ENCODE measurements around the gene AJUBA.

DNA sequence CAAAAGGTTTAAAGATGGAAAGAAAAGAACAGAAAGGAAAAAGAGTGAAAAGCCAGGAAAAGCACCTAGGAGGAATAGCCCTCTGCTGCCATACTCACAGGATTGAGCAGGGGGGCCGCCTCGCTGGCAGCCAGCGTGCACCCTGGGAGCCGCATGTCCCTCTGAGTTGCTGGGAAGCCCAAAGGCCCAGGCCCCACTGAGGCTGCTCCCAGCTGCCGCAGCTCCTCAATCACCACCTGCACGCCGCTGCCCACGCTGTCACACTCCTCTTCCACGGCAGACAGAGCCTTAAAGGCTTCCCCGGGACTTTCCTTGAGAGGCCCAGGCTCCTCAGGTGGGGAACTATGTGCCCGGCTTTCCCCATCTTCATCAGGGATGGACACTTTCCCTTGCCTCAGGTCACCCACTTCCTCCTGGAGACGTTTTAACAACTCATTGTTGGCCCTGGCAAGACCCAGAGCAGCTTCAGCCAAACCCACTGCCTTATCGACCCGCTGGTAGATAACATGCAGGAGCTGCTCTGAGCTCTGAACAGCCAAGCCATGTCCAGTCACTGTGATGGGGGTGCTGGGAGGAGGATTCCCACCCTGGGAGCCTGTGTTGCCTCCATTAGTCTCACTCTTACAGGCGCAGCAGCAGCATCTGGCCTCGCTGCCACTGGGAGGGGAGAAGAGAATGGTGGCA lies 16.1 kb upstream of the AJUBA start:
- no peak for TF ChIP-seq EZH2 (IDR thresholded peaks at IDR 0.05; ENCODE audit: borderline replicate concordance, low read length)
- TF ChIP-seq, protein P1, sequence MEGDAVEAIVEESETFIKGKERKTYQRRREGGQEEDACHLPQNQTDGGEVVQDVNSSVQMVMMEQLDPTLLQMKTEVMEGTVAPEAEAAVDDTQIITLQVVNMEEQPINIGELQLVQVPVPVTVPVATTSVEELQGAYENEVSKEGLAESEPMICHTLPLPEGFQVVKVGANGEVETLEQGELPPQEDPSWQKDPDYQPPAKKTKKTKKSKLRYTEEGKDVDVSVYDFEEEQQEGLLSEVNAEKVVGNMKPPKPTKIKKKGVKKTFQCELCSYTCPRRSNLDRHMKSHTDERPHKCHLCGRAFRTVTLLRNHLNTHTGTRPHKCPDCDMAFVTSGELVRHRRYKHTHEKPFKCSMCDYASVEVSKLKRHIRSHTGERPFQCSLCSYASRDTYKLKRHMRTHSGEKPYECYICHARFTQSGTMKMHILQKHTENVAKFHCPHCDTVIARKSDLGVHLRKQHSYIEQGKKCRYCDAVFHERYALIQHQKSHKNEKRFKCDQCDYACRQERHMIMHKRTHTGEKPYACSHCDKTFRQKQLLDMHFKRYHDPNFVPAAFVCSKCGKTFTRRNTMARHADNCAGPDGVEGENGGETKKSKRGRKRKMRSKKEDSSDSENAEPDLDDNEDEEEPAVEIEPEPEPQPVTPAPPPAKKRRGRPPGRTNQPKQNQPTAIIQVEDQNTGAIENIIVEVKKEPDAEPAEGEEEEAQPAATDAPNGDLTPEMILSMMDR (conservative IDR thresholded peaks at IDR 0.05 in 1 of 2, IDR thresholded peaks at IDR 0.05 in 1 of 2; ENCODE audit: extremely low read depth in 1 of 2, insufficient read depth in 1 of 2, low read depth in 1 of 2, low read length in 2 of 2) = no peak
